NT2/D1 (cell line): ENCODE data around the gene CMBL.
"Not testable (repeated sequence)": the region's sequence is repeated elsewhere in the genome, so short reads cannot be mapped to it uniquely, and the experiment has no call there.

Experiments
- DNase-seq: peaks from one replicate; pipeline ENCODE4 v3.0.0-alpha.2; 2011; ENCODE audit warnings: low read depth, low spot score
- H3K27me3 ChIP-seq: 2 replicates; pipeline ENCODE4 v1.6.0; 2011; ENCODE audit warnings: mild to moderate bottlenecking; ENCODE audit not compliant: insufficient read length, insufficient read depth
- H3K36me3 ChIP-seq: 2 replicates; pipeline ENCODE4 v1.6.1; 2011; ENCODE audit warnings: mild to moderate bottlenecking, low read length, mixed read lengths; ENCODE audit not compliant: insufficient read depth, insufficient read length
- H3K4me1 ChIP-seq: 2 replicates; pipeline ENCODE4 v1.5.1; 2011; ENCODE audit not compliant: insufficient read depth, insufficient read length
- H3K4me3 ChIP-seq: 2 replicates; pipeline ENCODE4 v1.5.1; 2011; ENCODE audit warnings: low read depth; ENCODE audit not compliant: insufficient read length
- H3K9ac ChIP-seq: 2 replicates; pipeline ENCODE4 v1.6.0; 2011; ENCODE audit warnings: low read depth; ENCODE audit not compliant: insufficient read length
- H3K9me3 ChIP-seq: 2 replicates; pipeline ENCODE4 v1.5.1; 2011; ENCODE audit warnings: mild to moderate bottlenecking, low read length; ENCODE audit not compliant: insufficient read depth
- SUZ12 ChIP-seq: IDR thresholded peaks from 2 replicates; pipeline ENCODE4 v1.6.1; 2011; ENCODE audit not compliant: insufficient read length, insufficient read depth; ENCODE audit errors: extremely low read depth
- YY1 ChIP-seq: IDR thresholded peaks from 2 replicates; pipeline ENCODE4 v1.6.1; 2011; ENCODE audit not compliant: insufficient read length, insufficient read depth
- ZNF274 ChIP-seq: IDR thresholded peaks from 2 replicates; pipeline ENCODE4 v1.6.1; 2011; ENCODE audit warnings: mild to moderate bottlenecking, low read depth, low read length

Gene CMBL

GRCh38 chr5:10277773-10278630, 29.7 kb downstream of the CMBL start:
- H3K9ac ChIP-seq = no peak overlapping the region
- H3K4me3 ChIP-seq = no peak overlapping the region
- H3K36me3 ChIP-seq = no peaks in the 10 kb centered on the region
- no peaks in the 10 kb centered on the region for H3K27me3 ChIP-seq
- DNase-seq = no peak
- peaks cover 2% of the 10 kb centered on the region for H3K4me1 ChIP-seq
- no peaks in the 10 kb centered on the region for H3K9me3 ChIP-seq
- TF ChIP-seq ZNF274 = no peak
- TF ChIP-seq YY1 = no peak
- no peak for TF ChIP-seq SUZ12

- H3K4me1 ChIP-seq = peaks cover 4% of the 10 kb centered on the region
- DNase-seq = no peak
Observed at GRCh38 chr5:10276691-10277090, 31.0 kb downstream of the CMBL start.

GRCh38 chr5:10275991-10276390, 31.7 kb downstream of the CMBL start:
- no peak for TF ChIP-seq SUZ12
- TF ChIP-seq ZNF274 = no peak
- TF ChIP-seq YY1 = no peak
- no peak for DNase-seq
- Histone ChIP-seq H3K4me3 (no peak overlapping the region), H3K9me3 (no peaks in the 10 kb centered on the region), H3K4me1 (peaks cover 4% of the 10 kb centered on the region), H3K9ac (no peak overlapping the region), H3K27me3 (no peaks in the 10 kb centered on the region), H3K36me3 (no peaks in the 10 kb centered on the region)

More at GRCh38 chr5:10276691-10277090, 31.0 kb downstream of the CMBL start:
- Histone ChIP-seq H3K36me3 (no peaks in the 10 kb centered on the region), H3K9me3 (no peaks in the 10 kb centered on the region), H3K27me3 (no peaks in the 10 kb centered on the region), H3K4me3 (no peak overlapping the region), H3K9ac (no peak overlapping the region)
- TF ChIP-seq ZNF274 (no peak), YY1 (no peak), SUZ12 (no peak)

GRCh38 chr5:10275460-10275859, 32.2 kb downstream of the CMBL start:
- Histone ChIP-seq H3K36me3 (no peaks in the 10 kb centered on the region), H3K9ac (no peak overlapping the region), H3K4me1 (peaks cover 4% of the 10 kb centered on the region), H3K4me3 (no peak overlapping the region), H3K27me3 (no peaks in the 10 kb centered on the region), H3K9me3 (no peaks in the 10 kb centered on the region)
- no peak for DNase-seq
- TF ChIP-seq YY1 (no peak), SUZ12 (no peak), ZNF274 (no peak)

- not testable (repeated sequence) for H3K4me3 ChIP-seq, H3K9me3 ChIP-seq, DNase-seq, H3K27me3 ChIP-seq, H3K9ac ChIP-seq, H3K4me1 ChIP-seq, H3K36me3 ChIP-seq
Observed at GRCh38 chr5:10272875-10273209, 34.9 kb downstream of the CMBL start.

- DNase-seq = no peak
- no peak overlapping the region for H3K4me3 ChIP-seq
- TF ChIP-seq YY1 = no peak
- H3K4me1 ChIP-seq = peaks cover 4% of the 10 kb centered on the region
- H3K9me3 ChIP-seq = no peaks in the 10 kb centered on the region
- H3K36me3 ChIP-seq = no peaks in the 10 kb centered on the region
- H3K9ac ChIP-seq = no peak overlapping the region
- H3K27me3 ChIP-seq = no peaks in the 10 kb centered on the region
Observed at GRCh38 chr5:10272053-10272874, 35.4 kb downstream of the CMBL start.

GRCh38 chr5:10268100-10268499, 39.6 kb downstream of the CMBL start:
- H3K4me1 ChIP-seq = peaks cover 2% of the 10 kb centered on the region
- no peaks in the 10 kb centered on the region for H3K9me3 ChIP-seq
- TF ChIP-seq ZNF274 (no peak), YY1 (no peak), SUZ12 (no peak)
- DNase-seq = no peak
- H3K36me3 ChIP-seq = peaks cover 25% of the 10 kb centered on the region
- H3K4me3 ChIP-seq = no peak overlapping the region
- H3K27me3 ChIP-seq = no peaks in the 10 kb centered on the region
- H3K9ac ChIP-seq = no peak overlapping the region
